Ishikawa (cell line): Measurements from ENCODE around the gene FAM209A.
A peak's percentile ranks its signal among the peaks of the same experiment; 100 is the strongest.

Experiments used
- EP300 ChIP-seq: IDR thresholded peaks from 2 replicates; pipeline ENCODE4 v1.6.1; 2012; ENCODE audit warnings: borderline replicate concordance
- RAD21 ChIP-seq: IDR thresholded peaks from 2 replicates; pipeline ENCODE4 v1.6.1; 2012; ENCODE audit warnings: low read depth
- TAF1 ChIP-seq: IDR thresholded peaks from 2 replicates; pipeline ENCODE4 v1.6.1; 2012; ENCODE audit warnings: low read depth, mild to moderate bottlenecking

DNA sequence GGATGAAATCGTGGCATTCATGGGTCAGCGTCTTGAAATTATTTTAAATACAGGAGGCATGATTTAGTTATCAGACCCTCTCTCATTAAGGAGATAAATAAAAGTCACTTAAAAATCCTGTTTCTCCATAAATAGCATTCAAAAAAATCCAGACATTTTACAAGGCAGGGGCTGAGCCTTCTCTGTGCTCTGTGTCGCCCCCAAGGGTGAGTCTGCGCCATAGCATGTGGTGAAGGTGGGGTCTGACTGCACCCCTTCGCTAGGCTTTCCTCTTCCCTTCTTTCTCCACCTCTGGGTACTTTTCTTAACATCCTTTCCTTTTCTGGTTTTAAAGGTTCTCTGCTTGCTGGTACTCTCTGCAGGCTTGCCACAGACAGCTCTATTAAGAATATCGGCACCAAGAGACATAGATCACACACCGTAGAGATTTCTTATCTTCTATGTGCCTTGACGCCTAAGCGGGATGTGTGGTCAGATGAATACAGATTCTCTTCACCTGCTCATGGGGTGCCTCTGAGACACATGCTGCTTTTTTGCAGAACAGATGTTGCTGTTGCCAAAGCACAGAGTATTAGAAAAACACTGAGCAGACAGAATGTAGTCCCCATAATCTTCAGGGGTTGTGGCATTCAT, 20.1 kb upstream of the FAM209A start:
- TF ChIP-seq RAD21 (peak; percentile 7; the same call in 1 of the 2 replicates), EP300 (no peak), TAF1 (no peak)
